Vagina (tissue), 2 donors: ENCODE measurements around the gene FAF1.

Source experiments
- POLR2AphosphoS5 ChIP-seq, 2 donors: sonication (generic); formaldehyde crosslinking; IDR thresholded peaks; one replicate each; pipeline ENCODE4 v1.9.0; 2017; ENCODE audit warnings: antibody characterized with exemption in 2 of 2, mild to moderate bottlenecking in 2 of 2, low read depth in 1 of 2; ENCODE audit not compliant: insufficient read depth in 1 of 2
- TF ChIP-seq, protein P1 (sequence below), 3 experiments: fragments of 450-650 bp in 2 of 3; fragments of 200-600 bp in 1 of 3; sonication (generic) in 1 of 3; IDR thresholded peaks; one replicate each; pipeline ENCODE4 v1.5.1; 2017 to 2019; ENCODE audit warnings: antibody characterized with exemption in 3 of 3, mild to moderate bottlenecking in 2 of 3, moderate library complexity in 2 of 3

DNA sequence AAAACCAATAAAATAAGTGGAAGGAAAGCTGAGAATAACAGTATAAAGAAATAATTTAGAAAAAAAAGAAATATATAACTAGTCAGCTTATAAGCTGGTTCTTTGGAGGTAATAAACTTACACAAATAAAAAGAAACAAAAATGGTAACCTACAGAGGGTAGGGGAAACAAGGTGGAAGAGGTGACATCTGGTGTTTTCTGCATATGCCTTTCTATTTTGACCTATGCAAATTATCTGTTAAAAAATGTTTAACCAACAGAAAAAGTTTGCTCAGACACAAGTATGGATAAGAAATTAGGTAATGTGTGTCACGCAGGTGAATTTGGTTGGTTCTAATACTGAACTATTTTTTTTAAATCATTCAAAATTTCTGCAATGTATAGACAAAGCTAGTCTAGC lies 483.3 kb downstream of the FAF1 start:
- TF ChIP-seq, protein P1, sequence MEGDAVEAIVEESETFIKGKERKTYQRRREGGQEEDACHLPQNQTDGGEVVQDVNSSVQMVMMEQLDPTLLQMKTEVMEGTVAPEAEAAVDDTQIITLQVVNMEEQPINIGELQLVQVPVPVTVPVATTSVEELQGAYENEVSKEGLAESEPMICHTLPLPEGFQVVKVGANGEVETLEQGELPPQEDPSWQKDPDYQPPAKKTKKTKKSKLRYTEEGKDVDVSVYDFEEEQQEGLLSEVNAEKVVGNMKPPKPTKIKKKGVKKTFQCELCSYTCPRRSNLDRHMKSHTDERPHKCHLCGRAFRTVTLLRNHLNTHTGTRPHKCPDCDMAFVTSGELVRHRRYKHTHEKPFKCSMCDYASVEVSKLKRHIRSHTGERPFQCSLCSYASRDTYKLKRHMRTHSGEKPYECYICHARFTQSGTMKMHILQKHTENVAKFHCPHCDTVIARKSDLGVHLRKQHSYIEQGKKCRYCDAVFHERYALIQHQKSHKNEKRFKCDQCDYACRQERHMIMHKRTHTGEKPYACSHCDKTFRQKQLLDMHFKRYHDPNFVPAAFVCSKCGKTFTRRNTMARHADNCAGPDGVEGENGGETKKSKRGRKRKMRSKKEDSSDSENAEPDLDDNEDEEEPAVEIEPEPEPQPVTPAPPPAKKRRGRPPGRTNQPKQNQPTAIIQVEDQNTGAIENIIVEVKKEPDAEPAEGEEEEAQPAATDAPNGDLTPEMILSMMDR (IDR thresholded peaks at IDR 0.05): no peak
- no peak for TF ChIP-seq POLR2AphosphoS5 (IDR thresholded peaks at IDR 0.05; ENCODE audit: insufficient read depth in 1 of 2, low read depth in 1 of 2)
